Astrocyte of the cerebellum (primary cell): ENCODE measurements around the gene PARVA.

ENCODE experiments used
- DNase-seq: peaks from one replicate; pipeline ENCODE4 v3.0.0-alpha.2; 2011; ENCODE audit warnings: low read depth
- H3K4me3 ChIP-seq: 2 replicates; pipeline ENCODE4 v1.5.1; 2011; ENCODE audit warnings: mild to moderate bottlenecking, low read depth, low read length, moderate library complexity
- in situ Hi-C: cut with HindIII; loops from 2 replicates; pipeline ENCODE4 v1.10.0; 2017; ENCODE audit warnings: low sequenced_read_pairs
- TF ChIP-seq, protein P1 (sequence below): IDR thresholded peaks from 2 replicates; pipeline ENCODE4 v1.5.1; 2012; ENCODE audit warnings: low read length, low read depth, moderate library complexity, mild to moderate bottlenecking; ENCODE audit errors: missing control alignments

Gene PARVA

DNA sequence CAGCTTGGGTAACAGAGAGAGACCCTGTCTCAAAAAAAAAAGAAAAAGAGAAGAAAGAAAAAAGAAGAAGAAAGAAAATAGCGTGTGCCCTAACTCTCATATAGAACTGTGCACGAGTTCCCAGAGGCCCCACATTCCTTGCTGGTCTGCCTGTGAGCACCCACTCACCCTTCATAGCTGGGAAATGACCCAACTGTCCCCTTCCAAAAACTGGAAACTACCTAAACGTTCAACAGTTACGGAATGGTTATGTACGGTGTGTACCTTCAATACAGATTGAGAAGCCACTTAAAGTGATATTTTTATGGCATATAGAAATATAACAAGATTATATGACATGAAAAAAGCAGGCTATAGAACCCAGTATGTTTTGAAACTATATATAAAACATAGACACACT is 82.0 kb downstream of the PARVA start:
- no peak for DNase-seq
- TF ChIP-seq, protein P1, sequence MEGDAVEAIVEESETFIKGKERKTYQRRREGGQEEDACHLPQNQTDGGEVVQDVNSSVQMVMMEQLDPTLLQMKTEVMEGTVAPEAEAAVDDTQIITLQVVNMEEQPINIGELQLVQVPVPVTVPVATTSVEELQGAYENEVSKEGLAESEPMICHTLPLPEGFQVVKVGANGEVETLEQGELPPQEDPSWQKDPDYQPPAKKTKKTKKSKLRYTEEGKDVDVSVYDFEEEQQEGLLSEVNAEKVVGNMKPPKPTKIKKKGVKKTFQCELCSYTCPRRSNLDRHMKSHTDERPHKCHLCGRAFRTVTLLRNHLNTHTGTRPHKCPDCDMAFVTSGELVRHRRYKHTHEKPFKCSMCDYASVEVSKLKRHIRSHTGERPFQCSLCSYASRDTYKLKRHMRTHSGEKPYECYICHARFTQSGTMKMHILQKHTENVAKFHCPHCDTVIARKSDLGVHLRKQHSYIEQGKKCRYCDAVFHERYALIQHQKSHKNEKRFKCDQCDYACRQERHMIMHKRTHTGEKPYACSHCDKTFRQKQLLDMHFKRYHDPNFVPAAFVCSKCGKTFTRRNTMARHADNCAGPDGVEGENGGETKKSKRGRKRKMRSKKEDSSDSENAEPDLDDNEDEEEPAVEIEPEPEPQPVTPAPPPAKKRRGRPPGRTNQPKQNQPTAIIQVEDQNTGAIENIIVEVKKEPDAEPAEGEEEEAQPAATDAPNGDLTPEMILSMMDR = no peak
- in situ Hi-C loops = no loop called here
- no peak overlapping the region for H3K4me3 ChIP-seq

DNA sequence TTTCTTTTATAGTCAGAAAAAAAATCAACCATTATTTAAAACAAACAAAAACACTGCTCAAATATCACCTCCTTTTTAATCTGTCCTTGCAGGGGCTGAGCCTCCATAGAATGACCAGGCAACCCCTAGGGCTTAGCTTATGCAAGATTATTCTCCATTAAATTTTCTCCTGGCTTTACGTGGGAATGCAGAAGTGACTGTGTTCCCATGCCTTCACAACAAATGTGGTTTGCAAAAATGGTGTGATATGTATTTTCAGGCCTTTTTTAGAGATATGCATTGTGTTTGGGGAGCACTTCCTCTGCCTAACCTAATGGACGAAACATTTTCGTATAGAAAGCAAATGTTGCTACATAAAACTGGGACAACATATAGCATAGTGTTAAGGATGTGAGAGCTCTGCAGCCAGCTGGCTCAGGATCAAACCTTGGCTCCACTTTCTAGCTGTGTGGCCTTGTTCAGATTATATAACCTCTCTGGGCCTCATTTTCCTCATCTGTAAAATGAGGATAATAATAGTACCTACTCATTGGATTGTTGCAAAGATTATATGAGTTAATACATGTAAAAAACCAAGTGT is 82.6 kb downstream of the PARVA start:
- DNase-seq = no peak
- H3K4me3 ChIP-seq = no peak overlapping the region
- in situ Hi-C loops = no loop called here
- TF ChIP-seq, protein P1 = no peak

DNA sequence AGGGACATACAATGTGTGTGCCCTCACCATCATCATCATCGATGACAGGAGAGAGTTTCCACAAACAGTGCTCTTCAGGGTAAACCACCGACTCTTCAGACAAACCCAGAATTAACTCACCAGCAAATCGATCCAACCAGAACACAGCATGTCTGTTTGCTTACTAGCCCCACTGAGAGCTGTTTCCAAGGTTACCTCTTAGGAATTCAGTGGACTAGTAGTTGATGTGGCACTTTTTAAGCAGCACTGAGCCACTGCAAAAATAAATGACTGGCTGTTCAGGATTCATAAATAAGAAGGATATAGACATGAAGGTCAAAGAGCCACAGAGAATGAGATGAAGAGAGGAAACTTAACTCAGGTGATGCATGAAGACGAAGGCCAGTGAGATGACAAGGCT is 83.1 kb downstream of the PARVA start:
- in situ Hi-C loops = no loop called here
- no peak overlapping the region for H3K4me3 ChIP-seq
- DNase-seq = no peak
- TF ChIP-seq, protein P1 = no peak

- in situ Hi-C loops = no loop called here
- TF ChIP-seq, protein P1 = no peak
- no peak for DNase-seq
- H3K4me3 ChIP-seq = no peak overlapping the region
These were observed 84.1 kb downstream of the PARVA start for GRCh38 chr11:12461516-12461915.

GRCh38 chr11:12464303-12464702 is 86.9 kb downstream of the PARVA start:
- no peak for DNase-seq
- no peak overlapping the region for H3K4me3 ChIP-seq
- TF ChIP-seq, protein P1 = no peak
- in situ Hi-C loops = no loop called here

DNA sequence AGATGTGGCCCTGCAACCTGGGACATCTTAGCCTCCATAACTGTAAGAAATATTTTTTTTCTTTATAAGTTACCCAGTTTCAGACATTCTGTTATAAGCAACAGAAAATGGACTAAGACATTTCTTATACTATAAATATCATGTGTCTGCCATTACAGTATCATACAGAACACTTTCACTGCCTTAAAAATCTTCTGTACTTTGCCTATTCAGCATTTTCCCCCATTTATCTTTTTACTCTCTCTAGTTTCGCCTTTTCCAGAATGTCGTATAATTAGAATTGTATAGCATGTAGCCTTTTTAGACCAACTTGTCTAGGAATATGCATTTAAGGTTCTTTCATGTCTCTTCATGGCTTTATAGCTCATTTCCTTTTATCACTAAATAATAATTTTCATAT is 88.0 kb downstream of the PARVA start:
- DNase-seq = no peak
- in situ Hi-C loops = no loop called here
- TF ChIP-seq, protein P1 = no peak
- no peak overlapping the region for H3K4me3 ChIP-seq

GRCh38 chr11:12467610-12468009 is 90.2 kb downstream of the PARVA start:
- TF ChIP-seq, protein P1 = no peak
- H3K4me3 ChIP-seq = no peak overlapping the region
- no peak for DNase-seq
- in situ Hi-C loops = no loop called here
